G401.6 (cell line): Measurements from ENCODE around the gene NYAP1.
"Not testable (repeated sequence)": the region's sequence is repeated elsewhere in the genome, so short reads cannot be mapped to it uniquely, and the experiment has no call there.

ENCODE experiments used
- FAIRE-seq: peaks from 2 replicates; lab custom pipeline; 2012; peaks lifted over from hg19 to GRCh38; lab: Jason Lieb, UNC

Gene NYAP1

DNA sequence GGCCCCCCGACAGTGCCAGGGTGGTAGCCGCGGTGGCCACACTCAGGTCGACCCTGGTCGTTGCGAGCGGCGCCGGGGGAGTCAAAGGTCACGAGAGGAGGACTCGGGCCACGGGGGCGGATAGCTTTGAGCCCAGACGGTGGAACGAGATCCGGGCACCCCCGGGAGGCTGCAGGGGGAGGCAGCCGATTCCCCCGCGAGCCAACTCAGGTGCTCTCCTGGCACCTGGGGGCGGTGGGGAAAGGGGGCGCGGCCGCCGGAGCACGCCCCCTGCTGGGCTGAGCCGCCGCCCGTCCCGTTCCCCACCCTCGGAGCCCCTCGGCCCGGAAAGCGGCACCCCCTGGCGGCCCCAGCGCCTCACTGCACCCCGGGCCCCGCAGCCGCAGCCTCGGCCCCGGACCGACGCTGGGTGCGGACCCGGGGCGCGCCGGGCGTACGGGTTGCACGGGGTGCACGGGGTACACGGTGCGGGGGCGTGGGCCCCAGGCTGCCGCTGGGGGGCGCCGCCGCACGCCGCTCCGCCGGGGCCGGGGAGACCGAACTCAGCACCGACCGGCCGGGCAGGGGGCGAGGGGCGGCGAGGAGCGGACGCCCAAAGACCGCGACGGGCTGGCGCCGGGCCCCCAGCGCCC, 521 bp upstream of the NYAP1 start:
- FAIRE-seq: no peak

DNA sequence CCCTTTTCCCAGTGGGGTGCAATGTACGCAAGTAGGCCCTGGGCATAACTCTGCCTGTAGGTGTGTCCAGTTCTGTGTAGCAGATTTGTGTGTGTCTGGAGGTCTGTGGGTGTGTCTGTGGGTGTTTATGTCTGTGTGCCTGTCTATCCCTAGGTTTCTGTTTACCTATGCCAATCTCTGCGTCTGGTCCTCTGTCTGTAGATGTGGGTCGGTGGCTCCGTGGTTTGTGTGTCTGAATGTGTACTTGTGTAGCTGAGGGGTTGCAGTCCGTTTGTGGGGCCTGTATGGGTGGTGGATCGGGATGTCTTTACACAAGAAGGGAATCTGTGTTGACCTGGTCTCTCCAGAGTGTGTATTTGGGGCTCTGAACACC, 932 bp downstream of the NYAP1 start:
- no peak for FAIRE-seq

DNA sequence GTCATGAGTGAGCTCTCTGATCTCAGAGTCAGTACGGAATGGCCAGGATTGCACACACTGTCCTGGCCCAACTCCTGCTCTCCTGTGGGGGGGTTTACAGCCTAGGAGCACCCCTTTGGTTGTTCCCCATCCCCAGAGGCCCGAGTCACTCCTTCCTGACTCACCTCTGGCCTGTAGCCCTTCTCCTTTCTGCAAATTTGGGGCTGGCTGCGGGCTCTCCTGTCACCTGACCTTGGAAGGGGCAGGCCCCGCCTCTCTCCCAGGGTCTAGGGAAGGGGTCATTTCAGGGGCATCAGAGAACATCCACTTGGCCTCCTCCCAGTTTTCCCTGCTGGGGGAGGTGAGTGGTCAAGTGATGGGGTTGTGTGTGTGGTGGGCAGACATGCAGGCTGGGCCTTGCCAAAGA, 1.7 kb downstream of the NYAP1 start:
- FAIRE-seq: no peak

DNA sequence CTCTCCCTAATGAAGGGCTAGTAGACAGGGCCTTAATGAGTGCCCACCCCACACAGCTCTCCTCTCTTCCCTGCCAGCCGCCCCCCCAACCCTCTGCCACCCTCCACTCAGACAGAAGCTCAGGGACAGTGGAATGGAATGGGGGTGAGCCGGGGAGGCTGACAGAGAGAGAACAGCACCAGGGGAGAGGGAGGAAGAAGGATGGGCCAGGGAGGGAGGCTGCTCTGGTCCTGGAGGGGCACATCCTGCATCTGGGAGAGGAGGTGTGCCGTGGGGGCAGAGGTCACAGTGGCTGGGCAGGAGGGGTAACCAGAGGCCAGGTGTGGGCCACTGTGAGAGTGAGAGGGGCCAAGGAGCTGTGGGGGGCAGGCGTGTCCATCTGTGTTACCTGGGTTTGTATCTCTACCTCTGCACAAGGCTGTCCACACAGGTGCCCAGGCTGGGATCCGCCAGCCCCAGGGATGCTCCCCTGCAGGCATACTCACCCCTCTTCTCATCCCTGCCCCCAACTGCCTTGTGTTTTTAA, 2.4 kb downstream of the NYAP1 start:
- FAIRE-seq: no peak

DNA sequence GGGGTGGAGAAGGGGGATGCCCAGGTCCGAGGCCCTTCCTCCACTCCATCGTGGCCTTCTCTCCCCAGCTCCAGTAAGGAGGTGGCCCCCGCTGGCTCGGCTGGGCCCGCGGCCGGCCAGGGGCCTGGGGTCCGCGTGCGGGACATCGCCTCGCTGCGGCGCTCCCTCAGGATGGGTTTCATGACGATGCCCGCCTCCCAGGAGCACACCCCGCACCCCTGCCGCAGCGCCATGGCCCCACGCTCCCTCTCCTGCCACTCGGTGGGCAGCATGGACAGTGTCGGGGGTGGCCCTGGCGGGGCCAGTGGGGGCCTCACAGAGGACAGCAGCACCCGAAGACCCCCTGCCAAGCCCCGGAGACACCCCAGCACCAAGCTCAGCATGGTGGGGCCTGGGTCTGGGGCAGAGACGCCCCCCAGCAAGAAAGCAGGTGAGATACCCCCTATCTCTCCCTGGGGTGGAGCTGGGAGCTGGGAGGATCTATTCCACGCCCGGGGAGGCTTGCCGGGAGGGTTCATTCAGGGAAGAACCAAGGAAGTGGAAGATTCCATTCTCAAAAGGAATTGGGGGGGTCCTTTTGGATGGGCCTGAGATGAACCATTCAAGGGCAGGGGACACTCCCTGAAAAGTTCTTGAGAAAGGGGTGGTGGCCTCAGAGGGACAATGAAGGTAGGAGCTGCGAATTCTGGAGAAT, 3.2 kb downstream of the NYAP1 start:
- no peak for FAIRE-seq

DNA sequence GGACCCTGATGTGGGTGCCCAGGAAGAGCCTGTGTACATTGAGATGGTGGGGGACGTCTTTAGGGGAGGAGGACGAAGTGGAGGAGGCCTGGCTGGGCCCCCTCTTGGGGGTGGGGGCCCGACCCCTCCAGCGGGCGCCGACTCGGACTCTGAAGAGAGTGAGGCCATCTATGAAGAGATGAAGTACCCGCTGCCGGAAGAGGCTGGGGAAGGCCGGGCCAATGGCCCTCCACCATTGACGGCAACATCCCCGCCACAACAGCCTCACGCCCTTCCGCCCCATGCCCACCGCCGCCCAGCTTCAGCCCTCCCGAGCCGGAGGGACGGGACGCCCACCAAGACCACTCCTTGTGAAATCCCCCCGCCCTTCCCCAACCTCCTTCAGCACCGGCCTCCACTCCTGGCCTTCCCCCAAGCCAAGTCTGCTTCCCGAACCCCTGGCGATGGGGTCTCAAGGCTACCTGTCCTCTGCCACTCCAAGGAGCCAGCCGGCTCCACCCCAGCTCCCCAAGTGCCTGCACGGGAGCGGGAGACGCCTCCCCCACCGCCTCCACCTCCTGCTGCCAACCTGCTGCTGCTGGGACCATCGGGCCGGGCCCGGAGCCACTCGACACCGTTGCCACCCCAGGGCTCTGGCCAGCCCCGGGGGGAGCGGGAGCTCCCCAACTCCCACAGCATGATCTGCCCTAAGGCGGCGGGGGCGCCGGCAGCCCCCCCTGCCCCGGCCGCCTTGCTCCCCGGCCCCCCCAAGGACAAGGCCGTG, 4.8 kb downstream of the NYAP1 start:
- FAIRE-seq: no peak

DNA sequence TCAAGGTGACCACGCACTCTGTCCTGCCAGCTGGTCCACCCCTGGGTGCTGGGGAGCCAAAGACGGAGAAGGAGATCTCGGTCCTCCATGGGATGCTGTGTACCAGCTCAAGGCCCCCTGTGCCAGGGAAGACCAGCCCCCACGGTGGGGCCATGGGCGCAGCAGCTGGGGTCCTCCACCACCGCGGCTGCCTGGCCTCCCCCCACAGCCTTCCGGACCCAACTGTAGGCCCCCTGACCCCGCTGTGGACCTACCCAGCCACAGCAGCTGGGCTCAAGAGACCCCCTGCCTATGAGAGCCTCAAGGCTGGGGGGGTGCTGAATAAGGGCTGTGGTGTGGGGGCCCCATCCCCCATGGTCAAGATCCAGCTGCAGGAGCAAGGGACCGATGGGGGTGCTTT, 5.4 kb downstream of the NYAP1 start:
- no peak for FAIRE-seq

DNA sequence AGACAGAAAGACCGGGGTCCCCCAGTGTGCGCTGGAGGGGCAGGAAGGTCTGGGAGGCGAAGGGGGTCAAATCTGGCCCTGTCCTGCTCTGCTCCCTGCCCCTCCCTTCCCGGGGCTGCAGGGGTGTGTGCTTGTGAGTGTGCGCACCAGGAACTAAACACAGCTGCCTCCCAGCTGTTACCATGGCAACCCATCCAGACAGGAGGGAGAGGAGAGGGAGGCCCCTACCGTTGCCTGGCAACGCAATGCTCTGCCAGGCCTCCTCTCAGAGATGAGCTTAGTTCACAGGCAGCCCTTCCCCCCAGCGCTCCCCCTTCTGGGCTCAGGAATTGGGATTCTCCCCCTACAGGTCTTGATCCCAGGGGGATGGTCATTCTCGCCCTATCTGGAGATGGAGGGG, 6.1 kb downstream of the NYAP1 start:
- FAIRE-seq: no peak

DNA sequence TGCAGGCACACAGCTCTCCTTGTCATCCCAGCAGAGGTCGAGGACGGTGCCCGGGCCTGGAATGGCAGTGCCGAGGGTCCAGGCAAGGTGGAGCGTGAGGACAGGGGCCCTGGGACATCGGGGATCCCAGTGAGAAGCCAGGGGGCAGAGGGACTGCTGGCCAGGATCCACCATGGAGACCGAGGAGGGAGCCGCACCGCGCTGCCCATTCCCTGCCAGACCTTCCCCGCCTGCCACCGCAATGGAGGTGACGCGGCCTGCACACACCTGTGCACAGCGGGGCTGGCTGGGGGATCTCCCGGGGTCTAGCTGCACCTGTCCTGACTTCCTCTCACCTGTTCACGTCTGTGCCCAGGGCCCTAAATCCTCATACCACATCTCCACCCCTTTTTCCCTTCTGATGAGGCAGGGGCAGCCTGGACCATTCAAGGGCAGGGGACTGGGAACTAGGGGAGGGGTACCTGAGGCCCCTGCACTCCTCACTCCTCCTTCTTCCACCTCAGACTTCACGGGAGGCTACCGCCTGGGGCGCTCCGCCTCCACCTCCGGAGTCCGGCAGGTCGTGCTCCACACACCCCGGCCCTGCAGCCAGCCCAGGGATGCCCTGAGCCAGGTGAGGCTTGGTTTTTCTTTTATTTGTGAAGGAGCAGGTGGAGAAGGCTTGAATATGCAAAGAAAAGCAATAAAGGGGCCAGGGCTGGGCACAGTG, 6.9 kb downstream of the NYAP1 start:
- no peak for FAIRE-seq

DNA sequence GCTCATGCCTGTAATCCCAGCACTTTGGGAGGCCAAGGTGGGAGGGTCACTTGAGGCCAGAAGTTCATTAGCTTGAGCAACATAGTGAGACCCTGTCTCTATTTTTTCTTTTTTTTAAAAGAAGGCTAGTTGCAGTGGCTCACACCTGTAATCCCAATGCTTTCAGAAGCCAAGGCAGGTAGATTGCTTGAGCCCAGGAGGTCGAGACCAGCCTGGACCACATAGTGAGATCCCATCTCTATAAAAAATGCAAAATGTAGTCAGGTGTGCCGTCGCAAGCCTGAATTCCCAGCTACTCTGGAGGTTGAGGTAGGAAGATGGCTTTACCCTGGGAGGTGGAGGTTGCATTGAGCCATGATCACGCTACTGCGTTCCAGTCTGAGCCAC, 7.5 kb downstream of the NYAP1 start:
- no peak for FAIRE-seq

DNA sequence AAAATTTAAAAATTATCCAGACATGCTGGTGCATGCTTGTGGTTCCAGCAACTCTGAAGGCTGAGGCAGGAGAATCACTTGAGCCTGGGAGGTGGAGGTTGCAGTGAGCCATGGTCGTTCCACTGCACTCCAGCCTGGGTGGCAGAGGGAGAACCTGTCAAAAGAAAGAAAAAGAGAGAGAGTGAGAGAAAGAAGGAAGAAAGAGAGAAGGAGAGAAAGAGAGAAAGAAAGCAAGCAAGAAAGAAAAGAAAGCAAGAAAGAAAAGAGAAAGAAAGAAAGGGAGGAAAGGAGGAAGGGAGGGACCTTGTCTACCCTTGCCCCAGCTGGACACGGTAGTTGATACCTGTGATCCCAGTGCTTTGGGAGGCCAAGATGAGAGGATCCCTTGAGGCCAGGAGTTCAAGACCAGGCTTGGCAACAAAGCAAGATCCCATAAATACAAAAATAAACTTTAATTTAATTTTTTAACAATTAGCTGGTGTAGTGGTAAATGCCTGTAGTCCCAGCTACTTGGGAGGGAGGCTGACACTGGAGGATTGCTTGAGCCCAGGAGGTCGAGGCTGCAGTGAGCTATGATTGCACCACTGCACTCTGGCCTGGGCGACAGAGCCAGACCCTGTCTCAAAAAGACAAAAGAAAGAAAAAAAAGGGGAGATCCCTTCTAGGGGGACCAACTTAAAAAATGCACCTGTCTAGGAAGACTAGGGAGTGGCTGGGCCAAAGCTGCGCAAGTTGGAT, 9.2 kb downstream of the NYAP1 start:
- no peak for FAIRE-seq

DNA sequence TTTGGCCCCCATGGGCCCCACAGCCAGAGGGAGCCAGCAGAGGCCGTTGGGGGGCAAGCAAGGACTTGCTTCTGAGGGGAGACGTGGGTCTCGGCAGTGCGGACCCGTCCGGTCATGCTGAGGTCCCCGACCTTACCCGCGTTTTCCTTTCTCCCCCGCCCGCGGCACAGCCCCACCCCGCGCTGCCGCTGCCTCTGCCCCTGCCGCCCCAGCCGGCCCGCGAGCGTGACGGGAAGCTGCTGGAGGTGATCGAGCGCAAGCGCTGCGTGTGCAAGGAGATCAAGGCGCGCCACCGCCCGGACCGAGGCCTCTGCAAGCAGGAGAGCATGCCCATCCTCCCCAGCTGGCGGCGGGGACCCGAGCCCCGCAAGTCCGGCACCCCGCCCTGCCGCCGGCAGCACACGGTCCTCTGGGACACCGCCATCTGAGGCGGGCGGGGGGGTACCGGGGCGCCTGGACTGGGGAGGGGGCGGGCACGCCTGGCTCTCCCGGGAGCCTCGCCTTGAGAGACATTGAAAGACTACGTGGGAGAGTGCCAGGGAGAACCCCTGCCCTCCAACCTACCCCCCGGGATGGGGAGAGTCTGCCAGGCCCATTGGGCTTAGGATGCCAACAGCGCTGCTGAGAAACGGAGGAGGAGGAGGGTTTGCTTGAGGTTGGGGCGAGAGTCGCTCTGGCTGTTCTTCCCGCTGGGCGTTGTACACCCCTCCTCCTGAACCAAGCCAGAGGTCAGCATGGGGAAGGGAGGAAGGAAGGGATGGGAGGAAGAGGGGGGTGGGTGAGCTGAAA, 9.9 kb downstream of the NYAP1 start:
- FAIRE-seq: no peak

DNA sequence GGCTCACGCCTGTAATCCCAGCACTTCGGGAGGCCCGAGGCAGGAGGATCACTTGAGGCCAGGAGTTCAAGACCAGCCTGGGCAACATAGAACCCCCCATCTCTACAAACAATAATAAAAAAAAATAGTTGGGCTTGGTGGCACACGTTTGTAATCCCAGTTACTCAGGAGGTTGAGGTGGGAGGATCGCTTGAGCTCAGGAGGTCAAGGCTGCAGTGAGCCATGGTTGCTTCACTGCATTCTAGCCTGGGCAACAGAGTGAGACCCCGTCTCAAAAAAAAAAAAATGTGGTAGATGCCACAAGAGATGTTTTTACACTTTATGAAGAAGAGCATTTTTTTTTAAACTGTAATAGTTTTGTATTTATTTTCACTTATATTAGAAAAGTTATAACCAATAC, 12.8 kb downstream of the NYAP1 start:
- no peak for FAIRE-seq

DNA sequence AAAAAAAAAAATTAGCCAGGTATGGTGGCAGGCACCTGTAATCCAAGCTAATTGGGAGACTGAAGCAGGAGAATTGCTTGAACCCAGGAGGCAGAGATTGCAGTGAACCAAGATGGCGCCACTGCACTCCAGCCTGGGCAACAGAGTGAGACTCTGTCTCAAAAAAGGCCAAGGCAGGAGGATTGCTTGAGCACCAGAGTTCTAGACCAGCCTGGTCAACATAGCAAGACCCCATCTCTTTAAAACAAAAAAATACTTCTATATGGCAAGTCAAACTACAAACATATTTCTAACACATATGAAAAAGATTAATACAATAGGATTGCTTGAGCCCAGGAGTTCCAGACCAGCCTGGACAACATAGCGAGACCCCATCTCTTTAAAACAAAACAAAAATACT, 17.0 kb downstream of the NYAP1 start:
- not testable (repeated sequence) for FAIRE-seq

DNA sequence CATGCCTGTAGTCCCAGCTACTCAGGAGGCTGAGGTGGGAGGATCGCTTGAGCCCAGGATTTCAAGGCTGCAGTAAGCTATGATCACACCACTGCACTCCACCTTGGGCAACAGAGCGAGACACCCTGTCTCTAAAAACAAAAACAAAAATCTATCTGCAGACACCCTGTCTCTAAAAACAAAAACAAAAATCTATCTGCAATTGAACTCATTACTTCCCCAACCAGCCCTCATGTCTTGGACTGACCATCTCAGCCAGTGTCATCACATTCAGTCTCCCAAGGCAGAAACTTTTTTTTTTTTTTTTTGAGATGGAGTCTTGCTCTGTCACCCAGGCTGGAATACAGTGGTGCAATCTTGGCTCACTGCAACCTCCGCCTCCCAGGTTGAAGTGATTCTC, 20.3 kb downstream of the NYAP1 start:
- FAIRE-seq: not testable (repeated sequence)

DNA sequence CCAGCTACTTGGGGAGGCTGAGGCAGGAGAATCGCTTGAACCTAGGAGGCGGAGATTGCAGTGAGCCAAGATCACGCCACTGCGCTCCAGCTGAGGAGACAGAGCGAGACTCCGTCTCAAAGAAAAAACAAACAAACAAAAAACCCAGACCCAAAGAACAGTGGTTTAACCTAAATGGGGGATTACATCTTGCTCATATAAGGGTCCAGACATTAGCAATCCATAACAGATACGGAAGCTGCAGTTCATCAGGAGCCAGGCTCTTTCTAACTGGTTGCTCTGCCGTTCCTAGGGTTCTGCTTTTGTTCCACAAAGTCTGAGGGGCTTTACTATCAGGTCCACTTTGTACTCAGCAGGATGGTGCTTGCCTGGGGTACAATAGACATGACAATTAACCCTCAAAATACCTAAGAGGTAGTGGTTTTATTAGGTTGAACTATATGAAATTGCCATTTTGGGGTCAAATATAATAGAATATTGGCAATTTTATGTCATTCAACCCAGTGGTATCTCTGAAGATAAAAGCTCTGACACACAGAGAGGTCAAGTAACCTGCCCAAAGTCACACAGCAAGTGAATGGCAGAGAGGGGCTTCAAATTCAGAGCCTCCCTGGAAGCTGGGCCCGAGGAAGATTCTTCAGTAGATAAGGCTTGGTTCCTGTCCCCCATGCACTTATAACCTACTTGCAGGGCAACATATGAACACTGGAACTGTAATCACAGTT, 21.3 kb downstream of the NYAP1 start:
- FAIRE-seq: no peak

DNA sequence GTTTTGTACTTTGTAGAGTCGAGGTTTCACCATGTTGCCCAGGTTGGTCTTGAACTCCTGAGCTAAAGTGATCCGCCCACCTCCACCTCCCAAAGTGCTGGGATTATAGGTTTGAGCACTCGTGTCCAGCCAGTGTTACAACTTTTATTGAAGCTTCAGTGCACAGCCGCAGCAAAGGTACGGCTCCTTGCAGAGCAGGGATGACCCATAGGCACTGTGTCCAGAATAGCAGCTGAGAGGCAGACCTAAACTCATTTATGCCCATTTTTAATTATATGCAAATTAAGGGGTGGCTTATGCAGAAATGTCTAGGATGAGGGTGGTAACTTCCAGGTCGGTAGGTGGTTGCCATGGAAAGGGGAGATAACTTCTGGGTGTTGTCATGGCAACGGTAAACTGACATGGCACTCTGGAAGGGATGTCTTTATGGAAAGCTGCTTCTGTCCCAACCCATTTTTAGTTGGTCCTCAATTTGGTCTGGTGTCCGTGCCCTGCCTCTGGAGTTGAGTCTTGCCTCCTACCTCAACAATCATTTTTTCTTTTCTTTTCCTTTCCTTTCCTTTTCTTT, 22.7 kb downstream of the NYAP1 start:
- FAIRE-seq: no peak

DNA sequence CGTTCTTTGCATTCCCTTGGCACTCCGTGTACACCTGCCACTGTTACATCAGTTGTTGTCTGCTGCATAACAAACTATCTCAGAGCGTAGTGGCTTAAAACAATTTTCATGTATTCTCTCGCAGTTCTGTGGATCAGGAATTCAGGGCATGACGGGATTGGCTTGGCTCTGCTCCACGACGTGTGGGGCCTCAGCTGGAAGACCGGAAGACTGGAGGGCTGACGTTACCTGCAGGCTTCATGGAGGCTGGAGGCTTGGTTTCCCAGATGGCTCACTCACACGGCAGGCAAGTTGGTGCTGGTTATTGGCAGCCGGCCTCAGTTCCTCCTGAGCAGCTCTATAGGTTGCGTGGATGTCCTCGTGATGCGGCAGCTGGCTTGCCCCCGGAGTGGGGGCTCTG, 25.5 kb downstream of the NYAP1 start:
- FAIRE-seq: no peak

DNA sequence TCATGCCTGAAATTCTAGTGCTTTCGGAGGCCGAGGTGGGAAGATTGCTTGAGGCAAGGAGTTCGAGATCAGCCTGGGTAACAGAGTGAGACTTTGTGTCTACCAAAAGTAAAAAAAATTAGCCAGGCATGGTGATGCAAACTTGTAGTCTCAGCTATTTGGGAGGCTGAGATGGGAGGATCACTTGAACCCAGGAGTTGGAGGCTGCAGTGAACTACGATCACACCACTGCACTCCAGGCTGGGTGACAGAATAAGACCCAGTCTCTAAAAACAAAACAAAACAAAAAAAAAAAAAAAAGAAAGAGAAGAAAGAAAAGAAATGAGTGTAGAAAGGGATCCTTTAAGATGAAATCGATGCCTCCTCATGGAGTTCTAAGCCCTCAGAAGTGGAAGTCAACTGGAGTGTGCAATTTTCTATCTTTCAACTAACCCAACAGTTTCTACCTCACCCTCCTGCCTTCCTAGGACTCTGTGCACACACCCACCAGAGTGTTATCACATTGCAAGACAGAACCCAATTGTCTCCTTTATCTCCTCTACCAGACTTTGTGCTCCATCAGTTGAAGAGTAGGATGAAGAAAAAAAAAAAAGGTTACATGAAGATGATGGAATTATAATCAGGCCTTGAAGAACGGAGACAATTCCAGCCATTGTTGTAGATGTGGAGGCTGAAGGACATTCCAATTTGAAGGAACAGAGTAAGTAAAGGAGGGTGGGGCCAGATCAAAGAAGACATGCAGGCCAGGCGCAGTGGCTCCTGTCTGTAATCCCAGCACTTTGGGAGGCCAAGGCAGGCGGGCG, 26.9 kb downstream of the NYAP1 start:
- no peak for FAIRE-seq
